T-helper 17 cell (primary cell): Measurements from ENCODE around the gene PDE6B. TPM values are rescaled to one million over a fixed set of nuclear protein-coding genes. Genes with fewer than 3 reads are reported as not detected.

Experiments
- ATAC-seq: fragments of 150-1000 bp; cut with Tn5 transposase; 2 replicates; pipeline ENCODE4 v1.10.0; 2021; ENCODE audit warnings: mild to moderate bottlenecking, moderate library complexity
- DNase-seq, 3 donors: peaks; one replicate each; pipeline versions ENCODE4 v3.0.0 to v3.0.0-alpha.2; 2020 to 2021
- H3K9me3 ChIP-seq: one replicate; pipeline ENCODE4 v1.7.0; 2013; ENCODE audit warnings: low read length, mild to moderate bottlenecking; ENCODE audit not compliant: control insufficient read depth, poor library complexity, severe bottlenecking
- H3K27ac Mint-ChIP-seq: one replicate; pipeline ENCODE4 v1.8.0; 2022; ENCODE audit warnings: mild to moderate bottlenecking, moderate library complexity, mixed read lengths
- H3K27me3 Mint-ChIP-seq: one replicate; pipeline ENCODE4 v1.8.0; 2022; ENCODE audit warnings: mixed read lengths
- H3K36me3 Mint-ChIP-seq: one replicate; pipeline ENCODE4 v1.8.0; 2022; ENCODE audit warnings: low read depth, mixed read lengths
- H3K4me1 Mint-ChIP-seq: one replicate; pipeline ENCODE4 v1.8.0; 2022; ENCODE audit warnings: mild to moderate bottlenecking, mixed read lengths
- H3K4me3 Mint-ChIP-seq: one replicate; pipeline ENCODE4 v1.8.0; 2022; ENCODE audit warnings: mild to moderate bottlenecking, moderate library complexity, mixed read lengths
- total RNA-seq, 4 donors: library from RNA in 2 of 4; stranded (reverse) in 2 of 4; gene quantifications; one replicate each; pipeline ENCODE4 v1.2.3 and lab custom pipeline; 2022 to 2026

PDE6B gene
- total RNA-seq, 2 donors from 2014 or later = 10.2 to 11.5 TPM

- no peaks in the 10 kb centered on the region for H3K9me3 ChIP-seq
- no peak for DNase-seq
- Mint-ChIP-seq H3K4me3 (no peak overlapping the region), H3K27ac (no peak overlapping the region), H3K4me1 (no peaks in the 10 kb centered on the region), H3K36me3 (peaks cover 2% of the 10 kb centered on the region), H3K27me3 (peaks cover 28% of the 10 kb centered on the region)
- no peak for ATAC-seq
Observed at GRCh38 chr4:622071-622995, 3.0 kb upstream of the PDE6B start.

GRCh38 chr4:622996-623913 lies 2.1 kb upstream of the PDE6B start:
- peaks cover 19% of the 10 kb centered on the region for H3K27me3 Mint-ChIP-seq
- DNase-seq (no peak), ATAC-seq (no peak)
- no peak overlapping the region for H3K4me3 Mint-ChIP-seq
- H3K36me3 Mint-ChIP-seq = peaks cover 2% of the 10 kb centered on the region
- H3K9me3 ChIP-seq = no peaks in the 10 kb centered on the region
- H3K4me1 Mint-ChIP-seq = no peaks in the 10 kb centered on the region
- no peak overlapping the region for H3K27ac Mint-ChIP-seq

GRCh38 chr4:623914-624566 lies 1.3 kb upstream of the PDE6B start:
- Mint-ChIP-seq H3K4me3 (no peak overlapping the region), H3K4me1 (no peaks in the 10 kb centered on the region), H3K36me3 (peaks cover 2% of the 10 kb centered on the region), H3K27me3 (peaks cover 19% of the 10 kb centered on the region), H3K27ac (no peak overlapping the region)
- H3K9me3 ChIP-seq = no peaks in the 10 kb centered on the region
- DNase-seq (no peak), ATAC-seq (no peak)

- DNase-seq (no peak), ATAC-seq (no peak)
- no peaks in the 10 kb centered on the region for H3K9me3 ChIP-seq
- H3K36me3 Mint-ChIP-seq = peaks cover 2% of the 10 kb centered on the region
- peaks cover 10% of the 10 kb centered on the region for H3K27me3 Mint-ChIP-seq
- H3K4me1 Mint-ChIP-seq = no peaks in the 10 kb centered on the region
- H3K4me3 Mint-ChIP-seq = no peak overlapping the region
- no peak overlapping the region for H3K27ac Mint-ChIP-seq
Observed at GRCh38 chr4:625631-626161, 323 bp downstream of the PDE6B start.

- Mint-ChIP-seq H3K27me3 (peaks cover 10% of the 10 kb centered on the region), H3K36me3 (peaks cover 2% of the 10 kb centered on the region), H3K4me3 (no peak overlapping the region), H3K4me1 (no peaks in the 10 kb centered on the region), H3K27ac (no peak overlapping the region)
- no peaks in the 10 kb centered on the region for H3K9me3 ChIP-seq
- ATAC-seq (no peak), DNase-seq (no peak)
Observed at GRCh38 chr4:626201-627091, 1.1 kb downstream of the PDE6B start.

- no peak overlapping the region for H3K4me3 Mint-ChIP-seq
- H3K27ac Mint-ChIP-seq = no peak overlapping the region
- no peaks in the 10 kb centered on the region for H3K4me1 Mint-ChIP-seq
- peaks cover 10% of the 10 kb centered on the region for H3K27me3 Mint-ChIP-seq
- no peak for DNase-seq
- H3K9me3 ChIP-seq = no peaks in the 10 kb centered on the region
- ATAC-seq = no peak
- H3K36me3 Mint-ChIP-seq = peaks cover 2% of the 10 kb centered on the region
Observed at GRCh38 chr4:627347-628125, 2.2 kb downstream of the PDE6B start.

- peaks cover 10% of the 10 kb centered on the region for H3K27me3 Mint-ChIP-seq
- peaks cover 2% of the 10 kb centered on the region for H3K36me3 Mint-ChIP-seq
- H3K9me3 ChIP-seq = no peaks in the 10 kb centered on the region
- ATAC-seq = no peak
- H3K4me3 Mint-ChIP-seq = no peak overlapping the region
- H3K27ac Mint-ChIP-seq = no peak overlapping the region
- DNase-seq = no peak
- no peaks in the 10 kb centered on the region for H3K4me1 Mint-ChIP-seq
Observed at GRCh38 chr4:628311-628741, 3.0 kb downstream of the PDE6B start.

- Mint-ChIP-seq H3K4me3 (no peak overlapping the region), H3K27ac (no peak overlapping the region), H3K27me3 (peaks cover 10% of the 10 kb centered on the region), H3K36me3 (peaks cover 2% of the 10 kb centered on the region), H3K4me1 (no peaks in the 10 kb centered on the region)
- H3K9me3 ChIP-seq = no peaks in the 10 kb centered on the region
- no peak for ATAC-seq
- no peak for DNase-seq
Observed at GRCh38 chr4:628821-629635, 3.7 kb downstream of the PDE6B start.

- no peak for DNase-seq
- no peak for ATAC-seq
- H3K27ac Mint-ChIP-seq = no peak overlapping the region
- H3K4me1 Mint-ChIP-seq = no peaks in the 10 kb centered on the region
- H3K9me3 ChIP-seq = no peaks in the 10 kb centered on the region
- H3K36me3 Mint-ChIP-seq = no peaks in the 10 kb centered on the region
- H3K27me3 Mint-ChIP-seq = peaks cover 5% of the 10 kb centered on the region
- H3K4me3 Mint-ChIP-seq = no peak overlapping the region
Observed at GRCh38 chr4:629636-629914, 4.2 kb downstream of the PDE6B start.

- no peaks in the 10 kb centered on the region for H3K9me3 ChIP-seq
- no peak for ATAC-seq
- DNase-seq = no peak
- H3K4me3 Mint-ChIP-seq = no peak overlapping the region
- no peaks in the 10 kb centered on the region for H3K36me3 Mint-ChIP-seq
- no peak overlapping the region for H3K27ac Mint-ChIP-seq
- no peaks in the 10 kb centered on the region for H3K4me1 Mint-ChIP-seq
- H3K27me3 Mint-ChIP-seq = peaks cover 4% of the 10 kb centered on the region
Observed at GRCh38 chr4:629915-630641, 4.7 kb downstream of the PDE6B start.

- Mint-ChIP-seq H3K27ac (no peak overlapping the region), H3K4me1 (no peaks in the 10 kb centered on the region)
Observed at GRCh38 chr4:630656-631055, 5.3 kb downstream of the PDE6B start.

More at GRCh38 chr4:630656-631055, 5.3 kb downstream of the PDE6B start:
- no peaks in the 10 kb centered on the region for H3K9me3 ChIP-seq
- DNase-seq = no peak
- ATAC-seq = no peak
- peaks cover under 1% of the 10 kb centered on the region for H3K27me3 Mint-ChIP-seq
- H3K4me3 Mint-ChIP-seq = no peak overlapping the region
- no peaks in the 10 kb centered on the region for H3K36me3 Mint-ChIP-seq
